ENCODE results near the gene NRCAM.

- TF ChIP-seq GATA2 (IDR thresholded peaks at IDR 0.05; ENCODE audit: low read depth, low read length) (no peak), GATA3 (IDR thresholded peaks at IDR 0.05; ENCODE audit: low read depth, low read length) (no peak)
Observed at GRCh38 chr7:108330227-108330626, 126.0 kb downstream of the NRCAM start.
